Measurements from ENCODE around the gene SMYD5. TPM values are rescaled to one million over a fixed set of nuclear protein-coding genes. Genes with fewer than 3 reads are reported as not detected.

The SMYD5 gene
- total RNA-seq, 4 donors from 2014 or later = 14.4 to 18.1 (median 16.2) TPM

GRCh38 chr2:73210019-73210418 lies 4.0 kb upstream of the SMYD5 start:
- TF ChIP-seq CTCF (IDR thresholded peaks at IDR 0.05) (no peak), POLR2A (IDR thresholded peaks at IDR 0.05) (no peak)
- intact Hi-C loops (cut with DNase I) = no loop called here
- DNase-seq = no peak
- Histone ChIP-seq H3K4me3 (replicated peaks in 1 of 3) (no peak overlapping the region), H3K27me3 (peaks cover 11% of the 10 kb centered on the region), H3K36me3 (no peaks in the 10 kb centered on the region), H3K27ac (no peak overlapping the region), H3K4me1 (peaks cover 8 to 14% of the 10 kb centered on the region in 2 donors), H3K9me3 (no peaks in the 10 kb centered on the region)
- 72 to 79% methylated on average over 4 of the region's 4 CpGs for WGBS, 2 donors

DNA sequence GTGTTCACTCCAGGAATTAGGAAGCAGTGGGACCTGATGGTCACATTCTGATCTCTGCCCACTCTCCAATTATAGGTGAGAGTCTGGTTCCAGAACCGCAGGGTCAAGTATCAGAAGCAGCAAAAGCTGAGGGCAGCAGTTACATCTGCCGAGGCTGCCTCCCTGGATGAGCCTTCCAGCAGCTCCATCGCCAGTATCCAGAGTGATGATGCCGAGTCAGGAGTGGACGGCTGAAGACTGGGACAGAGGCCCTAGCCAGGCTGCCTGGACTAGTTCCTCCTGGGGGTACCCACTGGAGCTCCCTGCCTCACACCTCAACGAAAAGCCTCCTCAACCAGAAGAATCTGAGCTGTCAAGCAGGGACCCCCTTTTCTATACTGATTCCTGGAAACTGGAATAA lies 3.3 kb upstream of the SMYD5 start:
- peaks cover 6% of the 10 kb centered on the region for H3K27me3 ChIP-seq
- H3K36me3 ChIP-seq = no peaks in the 10 kb centered on the region
- no peak overlapping the region for H3K27ac ChIP-seq
- peaks cover 12 to 17% of the 10 kb centered on the region in 2 donors for H3K4me1 ChIP-seq
- no peaks in the 10 kb centered on the region for H3K9me3 ChIP-seq
- 89 to 92% methylated on average over 6 of the region's 6 CpGs for WGBS, 2 donors
- DNase-seq = no peak
- intact Hi-C loops (cut with DNase I) = no loop called here
- no peak overlapping the region for H3K4me3 ChIP-seq (replicated peaks in 1 of 3)
- TF ChIP-seq CTCF (IDR thresholded peaks at IDR 0.05) = no peak
- TF ChIP-seq POLR2A (IDR thresholded peaks at IDR 0.05) = no peak

DNA sequence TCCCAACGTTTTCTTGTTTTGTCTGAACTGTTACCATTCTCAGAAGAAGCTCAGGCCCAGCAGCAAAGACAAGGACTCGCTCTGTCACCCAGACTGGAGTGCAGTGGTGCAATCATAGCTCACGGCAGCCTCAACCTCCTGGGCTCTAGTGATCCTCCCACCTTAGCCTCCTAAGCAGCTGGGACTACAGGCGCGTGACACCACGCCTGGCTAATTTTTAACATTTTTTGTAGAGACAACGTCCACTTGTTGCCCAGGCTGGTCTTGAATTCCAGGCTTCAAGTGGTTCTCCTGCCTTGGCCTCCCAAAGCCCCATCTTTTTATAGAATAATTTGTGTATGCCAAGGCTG lies 2.0 kb upstream of the SMYD5 start:
- Histone ChIP-seq H3K9me3 (no peaks in the 10 kb centered on the region), H3K4me3 (replicated peaks in 1 of 3) (no peak overlapping the region), H3K27me3 (no peaks in the 10 kb centered on the region), H3K4me1 (peaks cover 12 to 17% of the 10 kb centered on the region in 2 donors), H3K36me3 (no peaks in the 10 kb centered on the region), H3K27ac (no peak overlapping the region)
- no peak for DNase-seq
- WGBS, 2 donors = 52 to 53% methylated on average over 7 of the region's 7 CpGs
- TF ChIP-seq CTCF (IDR thresholded peaks at IDR 0.05) (no peak), POLR2A (IDR thresholded peaks at IDR 0.05) (no peak)
- intact Hi-C loops (cut with DNase I) = no loop called here

- H3K27me3 ChIP-seq = no peaks in the 10 kb centered on the region
- intact Hi-C loops (cut with DNase I) = no loop called here
- TF ChIP-seq CTCF (IDR thresholded peaks at IDR 0.05) = peak; percentile 73 to 95 (median 78)
- TF ChIP-seq POLR2A (IDR thresholded peaks at IDR 0.05) = no peak
- peak; percentile 68 to 72 for DNase-seq
- H3K27ac ChIP-seq = no peak overlapping the region
- no peaks in the 10 kb centered on the region for H3K9me3 ChIP-seq
- H3K4me3 ChIP-seq (replicated peaks in 1 of 3) = no peak overlapping the region
- no peaks in the 10 kb centered on the region for H3K36me3 ChIP-seq
- WGBS, 2 donors = 55 to 58% methylated on average over 18 to 20 of the region's 20 CpGs
- H3K4me1 ChIP-seq = peaks cover 12 to 17% of the 10 kb centered on the region in 2 donors
Measured at GRCh38 chr2:73212448-73213176, 1.4 kb upstream of the SMYD5 start.

DNA sequence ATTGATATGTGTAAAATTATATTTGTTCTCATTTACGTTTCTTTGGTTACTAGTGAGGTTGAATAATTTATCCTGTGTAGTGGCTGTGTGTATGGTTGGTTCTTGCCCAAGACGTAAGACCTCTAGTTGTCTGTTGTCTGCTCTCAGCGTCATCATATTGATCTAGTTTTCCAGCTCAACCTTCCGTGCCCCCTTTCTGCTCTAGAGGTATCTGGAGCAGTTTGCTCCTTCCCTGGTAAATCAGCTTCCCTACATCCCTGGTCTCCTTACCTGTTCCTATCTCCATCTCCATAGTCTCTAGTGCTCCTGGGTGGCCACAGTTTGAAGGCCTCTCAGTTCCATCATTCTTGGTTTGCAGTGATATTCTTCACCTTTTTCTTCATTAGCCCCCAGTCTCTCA lies 1.2 kb downstream of the SMYD5 start:
- no peak overlapping the region for H3K27ac ChIP-seq

More for the DNA sequence above, 1.2 kb downstream of the SMYD5 start:
- Histone ChIP-seq H3K36me3 (peaks cover 0 to 3% of the 10 kb centered on the region in 2 donors), H3K4me1 (peaks cover 12 to 17% of the 10 kb centered on the region in 2 donors), H3K4me3 (replicated peaks in 1 of 3) (no peak overlapping the region), H3K9me3 (no peaks in the 10 kb centered on the region), H3K27me3 (no peaks in the 10 kb centered on the region)
- DNase-seq = no peak
- intact Hi-C loops (cut with DNase I) = no loop called here
- TF ChIP-seq POLR2A (IDR thresholded peaks at IDR 0.05) (no peak), CTCF (IDR thresholded peaks at IDR 0.05) (no peak)
- WGBS, 2 donors = 84 to 90% methylated on average over 4 of the region's 4 CpGs
